AG04450 (cell line): Measurements from ENCODE around the gene BRD9. TPM values are rescaled to one million over a fixed set of nuclear protein-coding genes. Genes with fewer than 3 reads are reported as not detected.
"Not testable (repeated sequence)": the region's sequence is repeated elsewhere in the genome, so short reads cannot be mapped to it uniquely, and the experiment has no call there.

Source experiments
- CTCF ChIA-PET: fragments of 300-600, 350-600 bp; formaldehyde crosslinking; extraction: SDS; loops from one replicate; lab custom pipeline; 2022; ENCODE audit warnings: antibody characterized with exemption, inconsistent platforms; lab: Charles Lee
- POLR2A ChIA-PET: fragments of 350-600 bp; formaldehyde crosslinking; extraction: SDS; loops from one replicate; lab custom pipeline; 2021; ENCODE audit warnings: antibody characterized with exemption, inconsistent platforms; lab: Yijun Ruan, JAX
- DNase-seq: peaks from one replicate; pipeline ENCODE4 v3.0.0-alpha.2; 2011; ENCODE audit warnings: low read depth, low spot score
- H3K27ac ChIP-seq: one replicate; pipeline ENCODE4 v1.5.1; 2012; ENCODE audit warnings: low read depth, low read length, control low read depth
- H3K27me3 ChIP-seq: one replicate; pipeline ENCODE4 v1.6.0; 2012; ENCODE audit warnings: low read length; ENCODE audit not compliant: control insufficient read depth, insufficient read depth
- H3K4me3 ChIP-seq: 2 replicates; pipeline ENCODE4 v1.5.1; 2011; ENCODE audit warnings: mild to moderate bottlenecking, low read depth, low read length, control low read depth
- H3K9me3 ChIP-seq: 2 replicates; pipeline ENCODE4 v1.5.1; 2012; ENCODE audit warnings: low read length; ENCODE audit not compliant: control insufficient read depth, insufficient read depth
- polyA plus RNA-seq: library from polyadenylated mRNA; depleted of rRNA; stranded (reverse); fragments of >200 nt; gene quantifications from 2 replicates; pipeline ENCODE4 v1.2.3, GENCODE V29; 2011
- TF ChIP-seq, protein P1 (sequence below): IDR thresholded peaks from 2 replicates; pipeline ENCODE4 v1.5.1; 2011; ENCODE audit warnings: low read depth, low read length, control low read depth, inconsistent platforms

BRD9 gene
- polyA plus RNA-seq, 1 experiment = 10.6 TPM

DNA sequence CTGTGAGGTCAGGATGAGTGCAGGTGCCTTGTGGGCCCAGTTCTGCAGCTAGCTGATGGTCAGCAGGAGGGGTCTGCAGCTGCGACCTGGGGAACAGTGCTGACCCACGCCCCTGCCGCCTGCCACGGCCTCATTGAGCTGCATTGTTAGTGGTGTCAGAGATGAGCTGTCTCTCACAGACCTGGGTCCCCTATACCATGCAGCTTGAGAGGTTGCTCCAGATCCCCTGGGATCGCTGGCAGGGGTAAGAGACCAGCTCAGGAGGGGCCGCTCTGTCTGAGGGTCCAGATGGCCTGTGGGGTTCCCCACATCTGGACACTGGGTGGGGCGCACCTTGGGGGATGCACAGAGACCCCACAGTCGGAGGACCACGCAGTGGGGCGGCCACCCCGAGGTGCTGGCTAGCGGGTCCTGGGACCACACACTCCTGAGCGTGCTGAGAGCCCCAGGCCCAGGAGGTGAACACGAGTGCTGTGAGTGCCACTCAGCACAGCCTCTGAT is 54.9 kb downstream of the BRD9 start:
- H3K27ac ChIP-seq, POLR2A ChIA-PET, H3K9me3 ChIP-seq, H3K4me3 ChIP-seq, H3K27me3 ChIP-seq, DNase-seq, CTCF ChIA-PET: not testable (repeated sequence)

DNA sequence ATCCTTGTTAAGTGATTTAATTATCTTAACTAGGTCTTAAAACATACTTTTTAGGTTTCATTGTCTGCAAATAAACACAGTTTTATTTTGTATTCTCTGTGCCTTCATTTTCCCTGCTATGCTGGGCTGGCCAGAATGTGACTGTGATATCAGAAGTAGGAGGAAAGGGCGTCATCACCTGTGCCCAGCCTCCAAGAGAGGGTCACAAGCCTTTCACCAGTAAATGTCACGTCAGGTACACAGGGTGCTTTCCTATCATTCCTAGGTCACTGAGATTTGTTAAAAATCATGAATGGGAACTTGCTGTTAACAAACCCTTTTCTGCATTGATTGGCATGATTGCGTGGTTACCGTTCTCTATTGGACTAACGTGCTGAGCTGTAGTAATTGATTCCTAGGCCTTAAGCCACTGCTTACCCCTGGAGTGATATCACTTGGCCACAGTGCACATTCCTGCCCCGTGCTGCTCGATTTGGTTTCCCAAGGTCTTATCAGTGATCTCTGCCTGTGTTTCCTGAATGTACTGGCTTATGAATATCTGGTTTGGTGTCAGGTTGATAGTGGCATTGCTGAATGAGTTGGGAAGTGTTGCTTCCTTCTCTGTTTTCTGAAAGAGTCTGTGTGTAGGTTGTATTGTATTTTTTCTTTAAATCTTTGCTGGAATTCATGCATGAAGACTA is 56.5 kb downstream of the BRD9 start:
- H3K9me3 ChIP-seq, H3K27me3 ChIP-seq, H3K27ac ChIP-seq, POLR2A ChIA-PET, DNase-seq, CTCF ChIA-PET, H3K4me3 ChIP-seq: not testable (repeated sequence)

DNA sequence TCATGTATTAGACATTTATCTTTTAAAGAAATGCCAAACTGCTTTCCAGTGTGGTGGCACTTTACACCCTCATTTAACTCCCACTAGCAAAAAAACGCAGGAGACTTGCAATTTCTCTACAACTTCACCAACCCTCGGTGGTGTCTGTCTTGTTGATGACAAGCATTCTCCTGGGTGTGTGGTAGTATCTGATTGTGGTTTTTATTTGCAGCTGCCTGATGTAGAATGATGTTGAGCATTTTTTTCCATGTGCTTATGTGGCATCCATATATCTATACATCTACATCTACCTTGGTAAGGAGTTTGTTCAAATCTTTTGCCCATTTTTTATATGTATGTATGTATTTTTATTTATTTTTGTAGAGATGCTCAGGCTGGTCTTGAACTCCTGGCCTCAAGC is 58.6 kb downstream of the BRD9 start:
- H3K4me3 ChIP-seq, POLR2A ChIA-PET, H3K27ac ChIP-seq, DNase-seq, H3K9me3 ChIP-seq, H3K27me3 ChIP-seq, CTCF ChIA-PET: not testable (repeated sequence)

DNA sequence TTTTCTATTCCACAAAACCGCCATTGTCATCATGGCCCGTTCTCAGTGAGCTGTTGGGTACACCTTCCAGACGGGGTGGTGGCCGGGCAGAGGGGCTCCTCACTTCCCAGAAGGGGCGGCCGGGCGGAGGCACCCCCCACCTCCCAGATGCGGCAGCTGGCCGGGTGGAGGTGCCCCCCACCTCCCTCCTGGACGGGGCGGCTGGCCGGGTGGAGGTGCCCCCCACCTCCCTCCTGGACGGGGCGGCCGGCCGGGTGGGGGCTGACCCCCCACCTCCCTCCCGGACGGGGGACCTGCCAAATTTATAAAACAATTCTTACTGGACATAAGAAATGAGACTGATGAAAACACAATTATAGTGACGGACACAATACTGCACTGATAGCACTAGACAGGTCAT is 64.4 kb downstream of the BRD9 start:
- CTCF ChIA-PET, H3K27me3 ChIP-seq, H3K9me3 ChIP-seq, POLR2A ChIA-PET, H3K4me3 ChIP-seq, DNase-seq, H3K27ac ChIP-seq: not testable (repeated sequence)

DNA sequence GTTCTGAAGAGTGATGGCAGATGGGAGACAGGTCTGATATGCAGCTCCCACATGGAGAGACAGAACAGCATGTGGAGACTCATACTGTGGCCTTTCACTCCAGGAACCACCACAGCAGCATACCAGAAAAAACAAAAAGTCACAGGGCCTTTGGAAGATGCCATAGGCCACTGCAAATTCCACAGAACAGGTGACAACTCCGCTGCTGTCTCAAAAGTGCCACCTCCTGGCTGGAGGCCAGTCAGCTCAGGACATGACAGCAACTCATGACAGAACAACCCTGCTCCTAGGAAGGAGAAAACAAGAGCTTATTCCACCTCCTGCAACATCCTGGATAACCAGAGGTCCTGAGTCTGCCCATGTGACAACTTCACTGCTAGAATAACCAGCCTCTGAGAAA is 67.1 kb downstream of the BRD9 start:
- H3K27me3 ChIP-seq, CTCF ChIA-PET, H3K4me3 ChIP-seq, DNase-seq, H3K9me3 ChIP-seq, H3K27ac ChIP-seq, POLR2A ChIA-PET: not testable (repeated sequence)

DNA sequence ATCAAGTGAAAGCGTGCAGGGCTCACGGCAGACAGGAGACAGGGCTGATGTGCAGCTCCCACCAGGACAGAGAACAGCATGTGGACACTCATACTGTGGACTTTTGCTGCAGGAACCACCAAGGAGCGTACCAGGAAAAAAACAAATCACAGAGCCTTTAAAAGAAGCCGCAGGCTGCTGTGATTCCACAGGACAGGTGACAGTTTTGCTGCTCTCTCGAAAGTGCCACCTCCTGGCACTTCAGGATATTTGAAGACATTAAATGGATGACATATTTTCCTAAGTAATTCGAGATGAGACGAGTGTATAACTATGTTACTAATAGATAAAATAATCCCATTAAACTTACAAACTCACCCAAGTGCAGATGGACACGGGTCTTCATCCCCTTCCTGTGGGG is 71.1 kb downstream of the BRD9 start:
- Histone ChIP-seq H3K27me3 (peaks cover 5% of the 10 kb centered on the region), H3K27ac (no peak overlapping the region), H3K4me3 (no peak overlapping the region), H3K9me3 (no peaks in the 10 kb centered on the region)
- ChIA-PET CTCF (no interaction called here), POLR2A (no interaction called here)
- TF ChIP-seq, protein P1, sequence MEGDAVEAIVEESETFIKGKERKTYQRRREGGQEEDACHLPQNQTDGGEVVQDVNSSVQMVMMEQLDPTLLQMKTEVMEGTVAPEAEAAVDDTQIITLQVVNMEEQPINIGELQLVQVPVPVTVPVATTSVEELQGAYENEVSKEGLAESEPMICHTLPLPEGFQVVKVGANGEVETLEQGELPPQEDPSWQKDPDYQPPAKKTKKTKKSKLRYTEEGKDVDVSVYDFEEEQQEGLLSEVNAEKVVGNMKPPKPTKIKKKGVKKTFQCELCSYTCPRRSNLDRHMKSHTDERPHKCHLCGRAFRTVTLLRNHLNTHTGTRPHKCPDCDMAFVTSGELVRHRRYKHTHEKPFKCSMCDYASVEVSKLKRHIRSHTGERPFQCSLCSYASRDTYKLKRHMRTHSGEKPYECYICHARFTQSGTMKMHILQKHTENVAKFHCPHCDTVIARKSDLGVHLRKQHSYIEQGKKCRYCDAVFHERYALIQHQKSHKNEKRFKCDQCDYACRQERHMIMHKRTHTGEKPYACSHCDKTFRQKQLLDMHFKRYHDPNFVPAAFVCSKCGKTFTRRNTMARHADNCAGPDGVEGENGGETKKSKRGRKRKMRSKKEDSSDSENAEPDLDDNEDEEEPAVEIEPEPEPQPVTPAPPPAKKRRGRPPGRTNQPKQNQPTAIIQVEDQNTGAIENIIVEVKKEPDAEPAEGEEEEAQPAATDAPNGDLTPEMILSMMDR = no peak
- DNase-seq = no peak

DNA sequence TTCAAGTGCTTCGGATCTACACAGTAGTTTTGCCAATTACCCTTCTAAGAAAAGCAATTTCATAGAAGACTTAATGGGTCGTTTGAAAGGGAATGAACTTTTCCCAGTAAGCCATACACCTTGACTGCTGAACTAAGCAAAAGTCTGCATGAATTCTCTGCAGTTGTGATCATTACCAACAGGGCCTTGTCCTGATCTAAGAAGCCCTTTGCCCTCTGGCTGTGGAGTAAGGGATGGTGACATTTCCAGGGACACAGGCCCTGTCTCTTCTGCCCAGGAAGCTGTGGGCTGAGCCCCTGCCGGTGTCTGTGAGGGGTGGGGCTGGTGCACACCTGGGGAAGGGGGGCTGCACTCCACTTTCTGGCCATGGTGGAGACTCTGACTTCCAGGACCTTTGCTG is 72.4 kb downstream of the BRD9 start:
- POLR2A ChIA-PET = no interaction called here
- Histone ChIP-seq H3K27ac (no peak overlapping the region), H3K9me3 (no peaks in the 10 kb centered on the region), H3K27me3 (peaks cover 8% of the 10 kb centered on the region), H3K4me3 (no peak overlapping the region)
- DNase-seq = no peak
- TF ChIP-seq, protein P1 = no peak
- CTCF ChIA-PET = no interaction called here
